LNCAP (cell line): ENCODE data around the gene CCDC179.

Experiments
- TF ChIP-seq, protein P1 (sequence below): fragments of 450-650 bp; IDR thresholded peaks from 2 replicates; pipeline ENCODE4 v1.5.1; 2017; ENCODE audit warnings: mild to moderate bottlenecking

CCDC179 gene

DNA sequence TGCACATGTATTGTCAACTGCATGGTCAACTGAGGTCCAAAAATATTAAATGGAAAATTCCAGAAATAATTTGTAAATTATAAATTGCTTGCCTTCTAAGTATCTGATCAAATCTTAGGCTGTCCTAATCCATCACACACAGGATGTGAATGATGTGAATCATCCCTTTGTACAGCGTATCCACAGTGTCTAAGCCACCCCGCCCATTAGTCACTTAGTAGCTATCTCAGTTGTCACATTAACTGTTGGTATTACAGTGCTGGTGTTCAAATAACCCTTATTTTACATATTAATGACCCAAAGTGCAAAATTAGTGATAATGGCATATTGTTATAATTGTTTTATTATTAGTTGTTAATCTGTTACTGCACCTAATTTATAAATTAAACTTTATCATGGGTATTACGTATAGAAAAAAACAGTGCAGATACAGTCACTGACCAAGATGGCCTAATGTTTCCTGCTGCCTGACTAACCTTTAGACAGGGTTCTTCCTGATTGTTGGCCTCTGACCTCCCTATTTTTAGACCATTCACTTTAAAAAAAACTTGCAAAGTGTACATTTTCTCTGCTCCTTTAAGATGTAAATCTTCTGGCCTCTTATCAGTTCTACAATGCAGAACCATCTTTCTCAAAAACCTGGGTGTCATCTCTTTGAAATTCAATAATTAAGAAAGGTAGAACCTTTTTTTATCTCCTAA lies 27.8 kb downstream of the CCDC179 start:
- TF ChIP-seq, protein P1, sequence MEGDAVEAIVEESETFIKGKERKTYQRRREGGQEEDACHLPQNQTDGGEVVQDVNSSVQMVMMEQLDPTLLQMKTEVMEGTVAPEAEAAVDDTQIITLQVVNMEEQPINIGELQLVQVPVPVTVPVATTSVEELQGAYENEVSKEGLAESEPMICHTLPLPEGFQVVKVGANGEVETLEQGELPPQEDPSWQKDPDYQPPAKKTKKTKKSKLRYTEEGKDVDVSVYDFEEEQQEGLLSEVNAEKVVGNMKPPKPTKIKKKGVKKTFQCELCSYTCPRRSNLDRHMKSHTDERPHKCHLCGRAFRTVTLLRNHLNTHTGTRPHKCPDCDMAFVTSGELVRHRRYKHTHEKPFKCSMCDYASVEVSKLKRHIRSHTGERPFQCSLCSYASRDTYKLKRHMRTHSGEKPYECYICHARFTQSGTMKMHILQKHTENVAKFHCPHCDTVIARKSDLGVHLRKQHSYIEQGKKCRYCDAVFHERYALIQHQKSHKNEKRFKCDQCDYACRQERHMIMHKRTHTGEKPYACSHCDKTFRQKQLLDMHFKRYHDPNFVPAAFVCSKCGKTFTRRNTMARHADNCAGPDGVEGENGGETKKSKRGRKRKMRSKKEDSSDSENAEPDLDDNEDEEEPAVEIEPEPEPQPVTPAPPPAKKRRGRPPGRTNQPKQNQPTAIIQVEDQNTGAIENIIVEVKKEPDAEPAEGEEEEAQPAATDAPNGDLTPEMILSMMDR, result no peak

DNA sequence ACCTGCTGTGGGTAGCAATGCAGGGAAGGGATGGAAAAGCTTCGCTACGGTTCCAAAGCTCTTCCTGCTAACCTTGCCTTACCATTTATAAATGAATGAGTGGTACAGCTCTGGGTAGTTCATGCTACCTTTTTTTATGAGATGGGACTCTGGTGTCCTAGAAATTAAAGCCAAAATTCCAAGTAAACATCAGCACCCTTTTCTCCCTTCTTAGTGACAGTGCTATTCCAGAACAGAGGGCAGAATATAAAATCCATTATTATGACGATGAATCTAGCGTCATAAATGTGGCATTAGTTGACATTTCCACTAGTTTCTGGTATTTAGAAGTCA lies 30.2 kb downstream of the CCDC179 start:
- TF ChIP-seq, protein P1, result no peak

DNA sequence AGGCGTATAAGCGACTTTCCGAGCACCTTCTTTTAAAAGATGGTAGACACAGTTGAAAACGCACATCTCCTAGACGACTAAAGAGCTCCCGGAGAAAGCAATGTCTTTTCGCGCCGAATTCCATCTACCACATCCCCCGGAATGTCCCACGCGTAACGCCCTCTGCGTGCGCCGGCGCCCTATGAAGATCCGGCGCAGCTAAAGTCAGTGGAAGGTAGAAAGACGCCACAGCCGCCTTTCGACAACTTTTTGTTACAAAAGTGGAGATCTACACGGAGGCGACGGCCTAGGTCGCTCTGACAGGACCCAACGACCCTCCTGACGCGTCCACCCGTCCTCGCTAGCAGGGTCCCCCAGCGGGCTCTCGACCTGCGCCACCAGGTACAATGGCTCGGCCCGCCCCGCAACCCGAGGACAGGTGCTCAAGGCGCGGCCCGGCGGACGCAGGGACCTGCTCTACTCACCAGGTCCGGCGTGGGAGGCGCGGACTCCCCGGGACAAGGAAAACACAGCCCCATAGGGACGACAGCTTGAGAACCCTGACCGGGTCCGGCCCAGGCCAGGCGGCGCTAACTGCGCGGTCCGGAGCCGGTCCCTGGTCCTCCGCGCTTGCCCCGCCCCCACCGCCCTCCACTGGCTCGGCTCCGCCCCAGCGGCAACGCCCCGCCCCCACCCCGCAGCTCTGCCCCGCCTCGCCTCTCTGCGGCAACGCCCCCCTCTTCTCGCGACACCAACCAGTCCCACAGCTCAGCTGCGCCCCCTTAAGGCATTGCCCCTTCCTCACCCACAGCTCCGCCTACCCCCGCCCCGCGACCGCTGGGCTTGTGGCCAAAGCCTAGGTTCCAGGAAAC lies 30.8 kb downstream of the CCDC179 start, which contains the start of gene SVIP:
TSS of gene SVIP (minus strand) at position 571 of the 851 bp plus-strand sequence. CDS start at position 518, 53 bp downstream.
- TF ChIP-seq, protein P1, result peak; percentile 70

DNA sequence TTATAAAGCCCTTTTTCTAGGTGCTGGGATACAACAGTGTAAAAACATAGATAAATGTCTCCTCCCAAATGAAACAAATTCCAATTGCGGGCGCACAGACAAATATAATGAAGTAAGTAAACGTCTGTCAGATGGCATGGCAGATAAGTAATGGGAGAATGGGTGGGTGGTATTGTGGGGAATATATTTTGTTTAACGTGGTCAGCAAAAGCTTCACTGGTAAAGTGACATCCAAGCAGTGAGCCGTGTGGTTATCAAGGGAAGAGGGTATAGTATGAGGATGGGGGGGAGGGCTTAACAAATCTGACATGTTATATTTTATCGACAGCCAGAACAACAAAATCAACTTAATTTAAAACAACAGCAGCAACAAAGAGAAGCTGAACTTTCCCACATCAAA lies 31.9 kb downstream of the CCDC179 start:
- TF ChIP-seq, protein P1, result no peak

DNA sequence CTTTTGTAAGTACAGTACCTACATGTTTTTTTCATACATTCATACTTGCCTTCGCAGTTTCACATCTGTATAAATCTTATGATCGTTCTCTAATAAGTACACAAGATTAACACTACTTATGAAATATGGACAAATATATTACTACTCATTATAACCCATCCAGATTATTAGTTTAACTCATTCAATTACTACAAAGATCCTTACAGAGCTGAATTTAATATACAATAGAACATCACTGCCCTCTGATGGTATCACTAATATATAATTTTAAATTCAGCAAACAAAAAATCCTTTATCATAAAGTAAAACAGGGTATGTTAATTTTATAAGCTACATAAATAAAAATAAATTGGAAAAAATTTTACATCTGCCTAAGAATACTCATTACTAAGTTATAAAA lies 38.1 kb downstream of the CCDC179 start:
- TF ChIP-seq, protein P1, result no peak

DNA sequence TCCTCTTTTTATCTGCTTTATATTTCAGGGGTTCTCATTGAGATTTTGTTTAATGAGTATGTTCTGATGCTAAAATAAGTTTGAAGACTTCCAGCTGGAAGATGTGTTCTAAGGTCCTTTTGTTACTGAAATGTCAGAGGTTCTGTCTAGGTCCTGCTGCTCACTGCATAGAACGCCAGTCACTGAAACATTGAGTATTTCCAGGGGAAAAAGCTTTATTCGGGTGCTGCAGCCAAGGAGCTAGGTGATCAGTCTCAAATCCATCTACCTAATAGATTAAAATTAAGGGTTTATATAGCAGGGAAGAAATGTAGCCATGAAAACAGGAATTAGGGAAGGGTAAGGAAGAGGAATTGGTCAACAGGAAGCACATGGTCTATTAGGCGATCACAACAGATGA lies 50.4 kb downstream of the CCDC179 start:
- TF ChIP-seq, protein P1, result no peak

DNA sequence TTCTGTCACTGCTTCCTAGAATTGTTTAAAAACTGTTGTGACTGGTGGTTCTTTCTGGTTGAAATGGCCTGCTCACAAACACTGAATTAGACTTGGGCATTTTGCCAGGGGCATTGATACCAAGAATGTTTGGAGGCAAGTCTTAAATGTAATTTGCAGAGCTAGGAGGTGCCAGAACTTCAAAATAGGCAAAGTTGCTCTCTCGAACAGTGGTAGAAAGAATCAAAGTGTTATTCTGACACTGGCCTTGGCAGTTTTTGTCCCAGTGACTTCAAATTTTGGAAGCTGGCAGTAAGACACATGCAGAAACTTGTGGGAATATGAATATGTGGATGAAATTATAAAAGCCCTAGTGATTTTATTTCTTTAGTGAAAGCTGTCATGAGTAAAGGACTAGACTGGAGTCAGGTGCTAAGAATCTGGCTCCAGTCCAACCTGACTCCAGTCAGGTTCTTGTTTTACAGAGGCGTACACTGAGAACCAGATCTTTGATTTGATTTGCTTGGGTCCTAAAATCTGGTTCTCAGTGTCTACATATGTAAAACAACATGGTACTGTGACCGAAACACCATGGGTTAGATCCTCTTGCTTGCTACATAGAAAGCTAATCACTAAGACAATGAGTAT lies 51.6 kb downstream of the CCDC179 start:
- TF ChIP-seq, protein P1, result no peak
